ENCODE data around the gene TYW5.
A peak's percentile ranks its signal among the peaks of the same experiment; 100 is the strongest.

Gene TYW5

GRCh38 chr2:199943373-199943772 lies 11.9 kb downstream of the TYW5 start:
- no peaks in the 10 kb centered on the region for H3K4me1 Mint-ChIP-seq
- no peak for TF ChIP-seq CTCF (IDR thresholded peaks at IDR 0.05)
- H3K36me3 Mint-ChIP-seq (ENCODE audit: low read depth), result peaks cover 45% of the 10 kb centered on the region
- DNase-seq, result no peak
- H3K4me3 Mint-ChIP-seq, result no peak overlapping the region
- H3K9me3 Mint-ChIP-seq, result no peaks in the 10 kb centered on the region
- H3K27me3 Mint-ChIP-seq (ENCODE audit: low read depth, poor library complexity), result no peaks in the 10 kb centered on the region
- no peak overlapping the region for H3K27ac Mint-ChIP-seq

GRCh38 chr2:199940373-199940772 lies 14.9 kb downstream of the TYW5 start:
- H3K9me3 Mint-ChIP-seq, result no peaks in the 10 kb centered on the region
- peaks cover 53% of the 10 kb centered on the region for H3K36me3 Mint-ChIP-seq (ENCODE audit: low read depth)
- no peaks in the 10 kb centered on the region for H3K4me1 Mint-ChIP-seq
- H3K27me3 Mint-ChIP-seq (ENCODE audit: low read depth, poor library complexity), result no peaks in the 10 kb centered on the region
- no peak for TF ChIP-seq CTCF (IDR thresholded peaks at IDR 0.05)
- H3K27ac Mint-ChIP-seq, result no peak overlapping the region
- no peak for DNase-seq
- no peak overlapping the region for H3K4me3 Mint-ChIP-seq

GRCh38 chr2:199936554-199936953 lies 18.7 kb downstream of the TYW5 start:
- DNase-seq, result no peak
- H3K4me1 Mint-ChIP-seq, result no peaks in the 10 kb centered on the region
- no peak overlapping the region for H3K27ac Mint-ChIP-seq
- peaks cover 43% of the 10 kb centered on the region for H3K36me3 Mint-ChIP-seq (ENCODE audit: low read depth)
- H3K9me3 Mint-ChIP-seq, result no peaks in the 10 kb centered on the region
- no peaks in the 10 kb centered on the region for H3K27me3 Mint-ChIP-seq (ENCODE audit: low read depth, poor library complexity)
- no peak overlapping the region for H3K4me3 Mint-ChIP-seq
- no peak for TF ChIP-seq CTCF (IDR thresholded peaks at IDR 0.05)

- no peaks in the 10 kb centered on the region for H3K4me1 Mint-ChIP-seq
- no peak overlapping the region for H3K4me3 Mint-ChIP-seq
- H3K9me3 Mint-ChIP-seq, result no peaks in the 10 kb centered on the region
- no peak overlapping the region for H3K27ac Mint-ChIP-seq
- no peaks in the 10 kb centered on the region for H3K27me3 Mint-ChIP-seq (ENCODE audit: low read depth, poor library complexity)
- no peak for DNase-seq
- H3K36me3 Mint-ChIP-seq (ENCODE audit: low read depth), result peaks cover 59% of the 10 kb centered on the region
- TF ChIP-seq CTCF (IDR thresholded peaks at IDR 0.05), result no peak
Observed at GRCh38 chr2:199933466-199933865, 21.8 kb downstream of the TYW5 start.

- H3K27ac Mint-ChIP-seq, result peak overlapping the region; percentile 23
Observed at GRCh38 chr2:199932312-199932855, 22.9 kb downstream of the TYW5 start.

More at GRCh38 chr2:199932312-199932855, 22.9 kb downstream of the TYW5 start:
- Mint-ChIP-seq H3K4me1 (no peaks in the 10 kb centered on the region), H3K36me3 (ENCODE audit: low read depth) (peaks cover 56% of the 10 kb centered on the region), H3K27me3 (ENCODE audit: low read depth, poor library complexity) (no peaks in the 10 kb centered on the region), H3K4me3 (no peak overlapping the region), H3K9me3 (no peaks in the 10 kb centered on the region)
- DNase-seq, result no peak
- TF ChIP-seq CTCF (IDR thresholded peaks at IDR 0.05), result no peak

All from nephron progenitor cell (in vitro differentiated cells).